Adrenal gland (tissue), 5 donors: ENCODE measurements around the gene SPAG8.

Experiments
- POLR2A ChIP-seq, 2 donors: fragments of 450-650 bp; IDR thresholded peaks; one replicate each; pipeline ENCODE4 v1.6.1; 2017; ENCODE audit warnings: antibody characterized with exemption in 2 of 2, mild to moderate bottlenecking in 2 of 2, moderate library complexity in 1 of 2
- TF ChIP-seq, protein P1 (sequence below), 6 experiments: fragments of 450-650 bp in 4 of 6; fragments of 200-600 bp in 2 of 6; sonication (generic) in 1 of 6; IDR thresholded peaks; 1 replicate in 5 of 6; 2 replicates in 1 of 6; pipeline versions ENCODE4 v1.5.1 to v1.8.0; 2016 to 2021; ENCODE audit warnings: antibody characterized with exemption in 6 of 6, mild to moderate bottlenecking in 2 of 6, moderate library complexity in 1 of 6
- donor health status: DM: no; HTN: no; CAD: no.

DNA sequence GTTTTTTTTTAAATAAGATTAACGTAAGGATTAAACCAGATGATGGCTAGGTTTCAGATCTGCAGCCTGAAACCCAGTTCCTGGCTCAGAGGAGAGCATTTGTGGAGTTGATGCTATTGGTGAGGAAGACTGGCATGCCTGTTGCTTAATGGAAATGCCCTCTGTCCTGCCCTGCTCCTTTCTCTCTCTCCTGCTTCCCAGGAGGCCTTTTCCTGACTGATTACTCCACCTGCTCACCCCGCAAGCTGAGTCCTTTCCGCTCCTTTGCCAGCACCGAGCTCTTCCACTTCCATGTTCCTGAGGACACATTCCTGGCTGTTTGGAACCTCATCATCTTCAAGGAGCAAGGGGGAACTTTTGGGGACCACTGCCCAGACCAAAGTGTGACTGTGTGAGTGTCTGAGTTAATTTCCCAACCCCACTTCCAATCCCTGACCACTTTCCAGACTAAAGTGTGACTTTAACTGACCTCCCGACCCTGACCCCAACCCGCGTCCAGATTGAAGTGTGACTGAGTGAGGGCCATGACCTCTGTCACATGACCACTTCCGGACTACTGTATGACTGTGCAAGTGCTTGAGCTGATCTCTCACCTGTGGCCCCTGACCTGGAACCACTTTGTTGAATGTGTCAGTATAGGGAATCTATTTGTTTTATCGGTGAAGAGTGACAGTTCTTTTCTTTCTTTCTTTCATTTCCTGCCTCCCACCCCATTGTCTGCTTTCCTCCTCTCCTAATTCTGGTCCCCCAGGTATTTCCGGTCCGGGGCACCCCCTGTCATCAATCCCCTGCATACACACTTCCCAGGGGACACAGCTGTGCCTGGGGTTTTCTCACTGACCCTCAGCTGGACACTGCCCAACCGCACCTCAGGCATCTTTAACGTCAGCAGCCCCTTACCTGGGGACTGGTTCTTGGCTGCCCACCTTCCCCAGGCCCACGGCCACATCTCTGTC is 22.5 kb upstream of the SPAG8 start:
- TF ChIP-seq, protein P1, sequence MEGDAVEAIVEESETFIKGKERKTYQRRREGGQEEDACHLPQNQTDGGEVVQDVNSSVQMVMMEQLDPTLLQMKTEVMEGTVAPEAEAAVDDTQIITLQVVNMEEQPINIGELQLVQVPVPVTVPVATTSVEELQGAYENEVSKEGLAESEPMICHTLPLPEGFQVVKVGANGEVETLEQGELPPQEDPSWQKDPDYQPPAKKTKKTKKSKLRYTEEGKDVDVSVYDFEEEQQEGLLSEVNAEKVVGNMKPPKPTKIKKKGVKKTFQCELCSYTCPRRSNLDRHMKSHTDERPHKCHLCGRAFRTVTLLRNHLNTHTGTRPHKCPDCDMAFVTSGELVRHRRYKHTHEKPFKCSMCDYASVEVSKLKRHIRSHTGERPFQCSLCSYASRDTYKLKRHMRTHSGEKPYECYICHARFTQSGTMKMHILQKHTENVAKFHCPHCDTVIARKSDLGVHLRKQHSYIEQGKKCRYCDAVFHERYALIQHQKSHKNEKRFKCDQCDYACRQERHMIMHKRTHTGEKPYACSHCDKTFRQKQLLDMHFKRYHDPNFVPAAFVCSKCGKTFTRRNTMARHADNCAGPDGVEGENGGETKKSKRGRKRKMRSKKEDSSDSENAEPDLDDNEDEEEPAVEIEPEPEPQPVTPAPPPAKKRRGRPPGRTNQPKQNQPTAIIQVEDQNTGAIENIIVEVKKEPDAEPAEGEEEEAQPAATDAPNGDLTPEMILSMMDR (IDR thresholded peaks at IDR 0.05) = no peak
- no peak for TF ChIP-seq POLR2A (IDR thresholded peaks at IDR 0.05)
